Activated CD8-positive, alpha-beta memory T cell treated with anti-CD3 and anti-CD28 coated beads for 4 hours (primary cell): ENCODE data around the gene UCP2.
"Not testable (repeated sequence)": the region's sequence is repeated elsewhere in the genome, so short reads cannot be mapped to it uniquely, and the experiment has no call there.

Source experiments
- DNase-seq, 2 donors: peaks; one replicate each; pipeline ENCODE4 v3.0.0-alpha.2; 2020; ENCODE audit warnings: low read depth in 2 of 2

UCP2 gene

DNA sequence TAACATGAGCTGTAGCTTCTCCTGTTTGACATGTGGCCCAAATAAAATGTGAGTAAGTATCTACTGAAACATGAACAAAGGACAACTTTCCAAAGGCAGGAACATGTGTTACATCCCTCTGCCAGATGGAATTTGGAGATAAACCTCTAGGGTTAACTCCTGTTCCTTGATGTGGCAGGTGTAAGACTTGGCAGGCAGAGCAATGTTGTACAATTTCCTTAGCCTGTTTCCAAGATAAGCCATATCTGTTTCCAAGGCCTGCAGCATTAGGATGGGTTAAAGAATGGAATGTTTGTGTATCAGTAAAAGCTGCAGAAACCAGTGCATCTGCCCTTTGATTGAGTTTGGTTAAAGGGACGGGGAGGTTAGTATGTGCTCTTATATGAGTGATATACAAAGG lies 40.6 kb downstream of the UCP2 start:
- no peak for DNase-seq

DNA sequence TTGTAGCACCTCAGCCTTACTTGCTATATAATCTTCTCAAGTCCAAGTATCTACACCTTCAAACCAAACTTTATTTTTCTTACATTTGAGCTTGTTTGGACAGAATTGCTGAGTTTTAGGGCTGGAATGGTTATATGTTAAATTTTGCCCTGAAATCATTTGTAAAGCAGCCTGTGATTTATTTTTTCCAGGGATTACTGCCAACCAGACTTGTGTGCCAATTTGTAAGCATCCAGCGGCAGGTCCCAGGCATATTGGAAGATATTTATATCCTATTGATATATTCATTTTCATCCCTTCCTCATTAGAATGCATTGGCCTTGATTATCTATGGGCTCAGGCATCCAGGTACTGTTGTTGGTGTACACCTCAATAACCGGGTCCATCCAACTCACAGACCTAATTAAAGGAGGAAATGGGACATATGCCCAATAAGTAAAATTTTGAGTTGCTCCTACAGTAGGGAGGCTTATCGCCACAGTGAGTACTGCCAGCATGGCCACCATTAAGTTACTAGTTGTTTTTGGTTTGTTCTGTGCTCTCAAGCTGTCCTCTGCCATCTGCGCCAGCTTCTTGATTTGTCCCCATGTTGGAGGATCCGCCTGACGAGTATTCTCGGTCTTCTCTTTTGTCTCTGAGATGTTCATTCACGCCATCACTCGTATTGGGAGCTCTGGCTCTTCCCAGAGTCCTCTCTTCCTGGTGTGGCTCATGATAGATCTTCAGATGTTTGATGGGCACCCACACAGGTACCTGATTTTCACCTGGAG lies 41.7 kb downstream of the UCP2 start:
- no peak for DNase-seq

DNA sequence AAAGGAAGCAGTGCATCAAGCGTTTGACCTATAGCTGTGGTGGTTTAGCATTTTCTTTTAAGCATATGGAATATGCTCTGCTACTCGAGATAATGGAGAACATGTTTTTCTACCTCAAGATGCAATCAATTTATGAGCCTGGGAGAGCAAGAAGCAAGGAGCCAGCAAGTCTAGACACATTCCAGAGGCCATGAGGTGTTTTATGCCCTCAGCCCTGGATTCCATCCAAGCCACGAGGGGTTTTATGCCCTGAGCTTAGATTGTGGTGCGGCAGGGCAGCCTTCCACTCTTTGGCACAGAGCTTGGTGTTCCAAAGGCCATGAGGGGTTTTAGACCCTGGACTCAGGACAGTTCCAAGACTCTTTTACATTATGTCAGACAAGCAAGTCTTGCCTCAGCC lies 43.5 kb downstream of the UCP2 start:
- DNase-seq: no peak

DNA sequence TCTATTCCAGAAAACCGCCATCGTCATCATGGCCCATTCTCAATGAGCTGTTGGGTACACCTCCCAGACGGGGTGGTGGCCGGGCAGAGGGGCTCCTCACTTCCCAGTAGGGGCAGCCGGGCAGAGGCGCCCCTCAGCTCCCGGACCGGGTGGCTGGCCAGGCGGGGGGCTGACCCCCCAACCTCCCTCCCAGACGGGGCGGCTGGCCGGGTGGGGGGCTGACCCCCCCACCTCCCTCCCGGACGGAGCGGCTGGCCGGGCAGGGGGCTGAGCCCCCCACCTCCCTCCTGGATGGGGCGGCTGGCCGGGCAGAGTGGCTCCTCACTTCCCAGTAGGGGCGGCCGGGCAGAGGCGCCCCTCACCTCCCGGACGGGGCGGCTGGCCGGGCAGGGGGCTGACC lies 46.6 kb downstream of the UCP2 start:
- DNase-seq: not testable (repeated sequence)

DNA sequence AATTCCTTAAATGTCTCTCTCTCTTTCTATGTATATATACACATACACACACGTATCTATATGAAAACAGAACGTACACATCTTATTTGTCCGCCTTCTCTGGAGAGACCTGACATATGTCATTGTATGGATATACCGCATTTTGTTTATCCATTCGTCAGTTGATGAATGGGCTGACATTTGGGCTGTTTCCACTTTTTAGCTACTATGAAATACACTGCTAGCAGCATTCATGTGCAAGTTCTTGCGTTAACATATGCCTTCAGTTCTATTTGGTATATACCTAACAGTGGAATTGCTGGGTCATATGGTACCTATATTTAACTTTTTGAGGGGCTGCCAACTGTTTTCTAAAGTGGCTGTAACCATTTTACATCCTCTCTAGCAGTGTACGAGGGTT lies 49.9 kb downstream of the UCP2 start:
- no peak for DNase-seq

DNA sequence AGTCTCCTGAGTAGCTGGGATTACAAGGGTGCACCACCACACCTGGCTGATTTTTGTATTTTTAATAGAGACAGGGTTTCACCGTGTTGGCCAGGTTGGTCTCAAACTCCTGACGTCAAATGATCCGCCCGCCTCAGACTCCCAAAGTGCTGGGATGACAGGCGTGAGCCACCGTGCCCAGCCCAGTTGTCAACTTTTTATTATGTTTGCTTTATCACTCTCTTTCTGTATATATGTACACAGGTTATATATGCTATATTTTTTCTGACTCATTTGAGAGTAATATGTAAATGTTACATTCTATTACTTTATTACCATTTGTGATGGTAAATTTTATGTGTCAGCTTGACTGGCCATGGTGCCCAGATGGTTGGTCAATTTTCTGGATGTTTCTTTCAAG lies 50.7 kb downstream of the UCP2 start:
- no peak for DNase-seq

DNA sequence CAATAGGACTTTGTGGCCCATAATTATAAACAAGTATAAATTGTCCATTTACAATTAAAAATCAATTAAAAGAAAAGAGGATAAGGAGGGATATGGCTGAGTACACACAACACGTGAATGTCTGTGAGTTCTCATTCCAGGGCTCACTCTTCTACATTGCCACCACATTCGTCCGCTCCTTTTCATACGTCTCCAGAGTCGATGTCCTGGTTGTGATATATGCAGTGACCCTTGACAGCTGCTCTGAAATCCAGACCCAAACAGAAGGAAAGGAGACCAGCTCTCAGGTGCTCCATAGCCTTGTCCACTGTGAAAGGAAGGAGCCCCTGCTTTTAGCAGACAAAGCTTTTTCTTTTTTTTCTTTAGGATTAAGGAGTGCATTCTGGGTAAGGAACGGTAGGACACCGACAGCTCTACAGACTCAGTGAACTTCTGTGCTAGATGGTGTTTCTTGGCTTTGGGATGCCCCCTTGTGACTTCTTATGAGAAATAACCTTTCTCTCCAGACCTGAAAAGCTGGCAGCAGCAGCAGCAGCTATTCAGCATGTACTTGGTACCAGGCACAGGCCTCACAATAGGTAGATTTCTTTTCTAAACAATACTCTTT lies 51.5 kb downstream of the UCP2 start:
- no peak for DNase-seq

DNA sequence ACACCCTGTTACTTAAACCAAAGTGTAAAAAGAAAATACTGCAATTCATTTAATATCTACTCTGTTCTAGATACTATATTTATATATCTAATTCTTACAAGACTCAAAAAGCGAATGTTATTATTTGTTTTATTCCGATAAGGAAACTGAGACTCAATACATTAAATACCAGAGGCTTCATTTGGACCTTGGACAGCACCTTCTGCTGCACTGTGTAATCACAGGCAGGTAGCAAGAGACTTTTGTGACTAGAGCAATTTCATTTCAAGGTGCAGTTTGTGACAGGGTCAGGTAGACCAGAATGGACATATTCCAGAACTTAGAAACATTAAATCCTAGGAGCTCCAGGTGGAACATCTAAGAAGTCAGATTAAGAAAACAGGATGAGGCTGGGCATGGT lies 53.3 kb downstream of the UCP2 start:
- no peak for DNase-seq
